Measurements from ENCODE around the gene CTNNA3. TPM values are rescaled to one million over a fixed set of nuclear protein-coding genes. Genes with fewer than 3 reads are reported as not detected.

The CTNNA3 gene
- total and polyA plus RNA-seq, 2 donors (not counting 1 experiment from before 2014, with no cell fraction given): not detected

- no peaks in the 10 kb centered on the region for H3K9me3 ChIP-seq (ENCODE audit: control insufficient read depth, insufficient read depth, low read depth, low read length)
- no peak overlapping the region for H2AFZ ChIP-seq (ENCODE audit: low read length)
- TF ChIP-seq CTCF (conservative IDR thresholded peaks at IDR 0.05 in 1 of 2, IDR thresholded peaks at IDR 0.05 in 1 of 2; ENCODE audit: low read depth in 1 of 2, low read length in 2 of 2): no peak
- TF ChIP-seq EZH2 (IDR thresholded peaks at IDR 0.05; ENCODE audit: low read length, missing control alignments): no peak
- no peak for DNase-seq (ENCODE audit: low read depth in 2 of 2)
- H3K79me2 ChIP-seq (ENCODE audit: control insufficient read depth, insufficient read depth, low read length): no peaks in the 10 kb centered on the region
- no peak overlapping the region for H3K4me3 ChIP-seq (replicated peaks in 1 of 4; ENCODE audit: control extremely low read depth in 1 of 4, insufficient read depth in 1 of 4, low read depth in 3 of 4, low read length in 4 of 4)
- H4K20me1 ChIP-seq (ENCODE audit: control insufficient read depth, extremely low read depth, insufficient read depth, low read length): no peaks in the 10 kb centered on the region
- no peaks in the 10 kb centered on the region for H3K27me3 ChIP-seq (ENCODE audit: control insufficient read depth, insufficient read depth, low read length)
- H3K9ac ChIP-seq (ENCODE audit: insufficient read depth, low read length): no peak overlapping the region
- H3K27ac ChIP-seq (ENCODE audit: insufficient read depth, low read length): no peak overlapping the region
- no peaks in the 10 kb centered on the region for H3K36me3 ChIP-seq (ENCODE audit: control insufficient read depth, insufficient read depth, low read length)
- no peaks in the 10 kb centered on the region for H3K4me1 ChIP-seq (ENCODE audit: control insufficient read depth, extremely low read depth, insufficient read depth, low read length)
- no peak overlapping the region for H3K4me2 ChIP-seq (ENCODE audit: extremely low read depth, insufficient read depth, low read length)
Measured at GRCh38 chr10:66671562-66671961, 1024.4 kb downstream of the CTNNA3 start.

- Histone ChIP-seq H3K9ac (ENCODE audit: insufficient read depth, low read length) (no peak overlapping the region), H3K27ac (ENCODE audit: insufficient read depth, low read length) (no peak overlapping the region), H3K27me3 (ENCODE audit: control insufficient read depth, insufficient read depth, low read length) (no peaks in the 10 kb centered on the region), H3K9me3 (ENCODE audit: control insufficient read depth, insufficient read depth, low read depth, low read length) (no peaks in the 10 kb centered on the region), H3K36me3 (ENCODE audit: control insufficient read depth, insufficient read depth, low read length) (no peaks in the 10 kb centered on the region), H3K4me2 (ENCODE audit: extremely low read depth, insufficient read depth, low read length) (no peak overlapping the region), H3K4me3 (replicated peaks in 1 of 4; ENCODE audit: control extremely low read depth in 1 of 4, insufficient read depth in 1 of 4, low read depth in 3 of 4, low read length in 4 of 4) (no peak overlapping the region), H3K4me1 (ENCODE audit: control insufficient read depth, extremely low read depth, insufficient read depth, low read length) (no peaks in the 10 kb centered on the region), H2AFZ (ENCODE audit: low read length) (no peak overlapping the region), H3K79me2 (ENCODE audit: control insufficient read depth, insufficient read depth, low read length) (no peaks in the 10 kb centered on the region), H4K20me1 (ENCODE audit: control insufficient read depth, extremely low read depth, insufficient read depth, low read length) (no peaks in the 10 kb centered on the region)
- DNase-seq (ENCODE audit: low read depth in 2 of 2): no peak
- TF ChIP-seq EZH2 (IDR thresholded peaks at IDR 0.05; ENCODE audit: low read length, missing control alignments) (no peak), CTCF (conservative IDR thresholded peaks at IDR 0.05 in 1 of 2, IDR thresholded peaks at IDR 0.05 in 1 of 2; ENCODE audit: low read depth in 1 of 2, low read length in 2 of 2) (no peak)
Measured at GRCh38 chr10:66671064-66671463, 1024.9 kb downstream of the CTNNA3 start.

GRCh38 chr10:66656499-66656898 lies 1039.5 kb downstream of the CTNNA3 start:
- TF ChIP-seq EZH2 (IDR thresholded peaks at IDR 0.05; ENCODE audit: low read length, missing control alignments): no peak
- TF ChIP-seq CTCF (conservative IDR thresholded peaks at IDR 0.05 in 1 of 2, IDR thresholded peaks at IDR 0.05 in 1 of 2; ENCODE audit: low read depth in 1 of 2, low read length in 2 of 2): no peak
- no peaks in the 10 kb centered on the region for H3K9me3 ChIP-seq (ENCODE audit: control insufficient read depth, insufficient read depth, low read depth, low read length)
- no peaks in the 10 kb centered on the region for H3K4me1 ChIP-seq (ENCODE audit: control insufficient read depth, extremely low read depth, insufficient read depth, low read length)

More at GRCh38 chr10:66656499-66656898, 1039.5 kb downstream of the CTNNA3 start:
- H3K36me3 ChIP-seq (ENCODE audit: control insufficient read depth, insufficient read depth, low read length): no peaks in the 10 kb centered on the region
- DNase-seq (ENCODE audit: low read depth in 2 of 2): no peak
- no peak overlapping the region for H3K4me2 ChIP-seq (ENCODE audit: extremely low read depth, insufficient read depth, low read length)
- H3K27ac ChIP-seq (ENCODE audit: insufficient read depth, low read length): no peak overlapping the region
- H2AFZ ChIP-seq (ENCODE audit: low read length): no peak overlapping the region
- H4K20me1 ChIP-seq (ENCODE audit: control insufficient read depth, extremely low read depth, insufficient read depth, low read length): no peaks in the 10 kb centered on the region
- no peaks in the 10 kb centered on the region for H3K27me3 ChIP-seq (ENCODE audit: control insufficient read depth, insufficient read depth, low read length)
- no peak overlapping the region for H3K4me3 ChIP-seq (replicated peaks in 1 of 4; ENCODE audit: control extremely low read depth in 1 of 4, insufficient read depth in 1 of 4, low read depth in 3 of 4, low read length in 4 of 4)
- H3K9ac ChIP-seq (ENCODE audit: insufficient read depth, low read length): no peak overlapping the region
- H3K79me2 ChIP-seq (ENCODE audit: control insufficient read depth, insufficient read depth, low read length): no peaks in the 10 kb centered on the region
